Fibroblast of skin of abdomen (primary cell): ENCODE data around the gene KCNJ1. TPM values are rescaled to one million over a fixed set of nuclear protein-coding genes. Genes with fewer than 3 reads are reported as not detected.

Source experiments
- DNase-seq: peaks from one replicate; pipeline ENCODE4 v3.0.0-alpha.2; 2013
- polyA plus RNA-seq, 2 experiments: library from polyadenylated mRNA; unstranded; fragments of 120-200 nt; gene quantifications; one replicate each; pipeline ENCODE4 v1.2.1, GENCODE V29; 2013; ENCODE audit not compliant: insufficient read length in 2 of 2

Gene KCNJ1
- polyA plus RNA-seq (2013, experiment 1 of 2; ENCODE audit: insufficient read length) = not detected
- polyA plus RNA-seq (2013, experiment 2 of 2; ENCODE audit: insufficient read length) = not detected

DNA sequence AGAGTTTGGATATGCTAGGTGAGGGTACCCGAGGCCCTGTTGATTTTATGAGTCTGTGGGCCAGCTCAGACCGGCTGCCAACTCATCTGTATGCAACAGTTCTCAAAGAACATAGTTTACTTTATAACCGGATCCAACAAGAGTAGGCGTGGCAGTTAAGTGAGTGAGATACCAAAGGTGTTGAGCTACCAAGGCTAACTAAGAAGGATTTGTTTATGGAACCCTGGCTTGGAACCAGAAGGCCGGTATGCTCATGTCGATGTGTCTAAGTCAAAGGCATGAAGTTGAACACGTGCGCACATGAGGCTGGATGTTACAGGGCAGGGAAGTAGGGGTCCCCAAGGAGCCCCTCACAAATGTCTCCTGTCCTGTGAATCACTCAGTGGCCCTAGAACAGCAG lies at the start of gene KCNJ1:
Gene KCNJ1 (minus strand): TSS at position 20 of the 400 bp plus-strand sequence. CDS start 27,053 bp downstream, outside the sequence.
- no peak for DNase-seq

DNA sequence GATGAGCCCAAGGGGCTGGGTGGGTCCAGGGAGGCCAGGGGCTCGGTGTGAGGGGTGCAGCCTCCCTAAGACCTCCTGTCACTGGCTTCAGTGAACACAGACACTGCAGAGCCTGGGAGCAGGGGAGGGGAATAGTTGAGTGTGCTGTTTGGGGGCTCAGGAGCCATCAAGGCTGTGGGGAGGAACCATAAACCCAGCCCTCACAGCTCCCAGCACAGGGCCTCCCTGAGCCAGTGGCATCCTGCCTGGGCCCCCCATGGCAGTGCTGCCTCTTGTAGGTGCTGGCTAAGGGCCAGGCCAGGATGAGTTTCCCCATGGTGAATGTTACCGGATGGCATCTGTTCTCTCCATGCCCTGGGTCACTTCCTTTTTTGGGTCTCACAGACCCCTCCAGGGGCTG lies 49.6 kb upstream of the KCNJ1 start:
- no peak for DNase-seq

DNA sequence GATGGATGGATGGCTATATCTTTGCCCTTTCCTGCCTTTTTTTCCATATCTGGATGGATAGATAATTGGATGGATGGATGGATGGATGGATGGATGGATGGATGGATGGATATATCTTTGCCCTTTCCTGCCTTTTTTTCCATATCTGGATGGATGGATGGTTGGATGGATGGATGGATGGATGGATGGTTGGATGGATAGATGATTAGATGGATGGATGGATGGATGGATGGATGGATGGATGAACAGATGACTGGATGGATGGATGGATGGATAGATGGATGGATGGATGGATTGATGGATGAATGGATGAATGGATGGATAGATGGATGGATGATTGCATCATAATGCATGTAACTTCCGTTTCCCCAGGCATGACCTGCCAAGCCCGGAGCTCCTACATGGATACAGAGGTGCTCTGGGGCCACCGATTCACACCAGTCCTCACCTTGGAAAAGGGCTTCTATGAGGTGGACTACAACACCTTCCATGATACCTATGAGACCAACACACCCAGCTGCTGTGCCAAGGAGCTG lies 49.0 kb upstream of the KCNJ1 start:
- DNase-seq = no peak

DNA sequence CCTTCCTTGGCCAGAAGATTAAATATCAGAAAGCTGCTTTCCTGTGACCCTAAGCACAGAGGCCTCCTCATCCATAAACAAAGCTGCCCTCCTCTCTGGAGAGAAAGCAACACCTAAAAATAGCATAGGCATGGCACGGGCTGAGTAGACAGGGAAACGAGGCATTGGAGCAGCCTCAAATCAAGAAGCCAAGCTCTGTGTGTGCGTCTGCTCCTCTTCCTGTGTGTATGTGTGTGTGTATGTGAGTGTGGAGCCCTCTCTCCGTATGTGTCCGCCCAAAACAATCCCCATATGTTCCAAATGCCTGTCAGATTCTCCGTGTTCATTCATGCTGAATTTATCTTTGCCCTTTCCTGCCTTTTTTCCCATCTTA lies 48.0 kb upstream of the KCNJ1 start:
- peak; percentile 33 for DNase-seq

DNA sequence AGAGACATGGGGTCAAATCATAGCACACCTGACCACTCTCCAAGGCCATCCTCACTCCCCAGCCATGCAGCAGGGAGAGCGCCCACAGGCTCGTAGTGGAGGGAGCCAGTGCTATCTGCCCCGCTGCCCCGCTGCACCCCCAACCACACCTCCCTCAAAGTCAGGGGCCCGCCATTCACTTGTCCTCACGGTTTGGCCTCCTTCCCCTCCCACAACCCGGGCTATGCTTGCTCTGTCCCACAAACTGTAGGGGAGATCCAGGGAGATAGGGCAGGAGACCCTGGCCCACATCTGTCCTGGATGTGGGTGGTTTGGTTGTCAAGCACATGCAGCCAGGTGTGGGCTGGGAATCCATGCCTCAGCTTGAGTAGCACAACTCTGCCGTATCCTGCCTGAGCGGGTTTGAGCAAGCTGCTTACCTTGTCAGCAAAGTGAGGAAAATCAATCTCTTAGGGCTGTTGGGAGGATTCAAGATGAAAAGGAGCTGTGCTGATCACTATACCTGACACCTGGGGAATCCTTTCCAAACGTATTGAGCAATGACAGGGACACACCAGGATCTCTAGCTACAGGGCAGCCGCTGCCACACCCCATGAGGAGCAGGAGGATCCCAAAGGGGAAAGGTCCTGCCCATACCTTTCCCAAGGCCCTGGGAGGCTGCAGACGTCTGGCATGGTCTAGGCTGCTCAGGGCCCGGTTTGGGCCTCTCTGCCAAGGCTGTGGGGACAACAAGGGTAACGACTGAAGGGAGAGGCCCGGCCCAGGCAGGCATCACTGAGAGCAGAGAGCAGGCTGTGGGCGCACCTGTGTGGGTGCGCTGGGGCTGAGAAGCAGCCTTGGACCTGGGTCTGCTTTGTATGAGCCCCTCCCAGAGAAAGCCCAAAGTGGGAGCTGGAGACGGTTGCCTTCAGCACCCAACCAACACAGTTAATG lies 47.4 kb upstream of the KCNJ1 start:
- no peak for DNase-seq

DNA sequence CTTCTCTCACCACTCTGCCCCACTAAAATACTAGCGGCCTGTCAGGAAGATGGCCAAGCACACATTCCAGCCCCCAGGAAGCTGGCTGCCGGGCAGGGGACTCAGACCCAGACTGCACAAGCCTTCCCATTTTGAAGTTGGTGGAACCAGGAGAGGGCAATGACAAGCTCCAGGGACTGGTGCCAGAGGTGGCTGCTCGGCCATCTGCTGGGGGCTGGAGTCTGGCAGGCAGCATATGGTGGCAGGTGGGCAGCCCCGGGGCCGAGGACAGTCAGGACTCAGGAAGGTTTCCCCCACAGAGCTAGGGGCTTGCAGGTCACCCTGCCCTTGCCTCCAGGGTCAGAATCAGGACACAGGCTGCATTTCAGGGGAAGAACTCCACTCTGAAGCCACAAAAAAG lies 46.7 kb upstream of the KCNJ1 start:
- DNase-seq = no peak

DNA sequence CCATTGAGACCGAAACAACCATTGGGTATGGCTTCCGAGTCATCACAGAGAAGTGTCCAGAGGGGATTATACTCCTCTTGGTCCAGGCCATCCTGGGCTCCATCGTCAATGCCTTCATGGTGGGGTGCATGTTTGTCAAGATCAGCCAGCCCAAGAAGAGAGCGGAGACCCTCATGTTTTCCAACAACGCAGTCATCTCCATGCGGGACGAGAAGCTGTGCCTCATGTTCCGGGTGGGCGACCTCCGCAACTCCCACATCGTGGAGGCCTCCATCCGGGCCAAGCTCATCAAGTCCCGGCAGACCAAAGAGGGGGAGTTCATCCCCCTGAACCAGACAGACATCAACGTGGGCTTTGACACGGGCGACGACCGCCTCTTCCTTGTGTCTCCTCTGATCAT lies 44.6 kb upstream of the KCNJ1 start:
- no peak for DNase-seq

DNA sequence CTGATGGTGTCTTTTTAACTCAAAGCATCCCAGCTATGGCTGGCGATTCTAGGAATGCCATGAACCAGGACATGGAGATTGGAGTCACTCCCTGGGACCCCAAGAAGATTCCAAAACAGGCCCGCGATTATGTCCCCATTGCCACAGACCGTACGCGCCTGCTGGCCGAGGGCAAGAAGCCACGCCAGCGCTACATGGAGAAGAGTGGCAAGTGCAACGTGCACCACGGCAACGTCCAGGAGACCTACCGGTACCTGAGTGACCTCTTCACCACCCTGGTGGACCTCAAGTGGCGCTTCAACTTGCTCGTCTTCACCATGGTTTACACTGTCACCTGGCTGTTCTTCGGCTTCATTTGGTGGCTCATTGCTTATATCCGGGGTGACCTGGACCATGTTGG lies 44.1 kb upstream of the KCNJ1 start:
- no peak for DNase-seq

DNA sequence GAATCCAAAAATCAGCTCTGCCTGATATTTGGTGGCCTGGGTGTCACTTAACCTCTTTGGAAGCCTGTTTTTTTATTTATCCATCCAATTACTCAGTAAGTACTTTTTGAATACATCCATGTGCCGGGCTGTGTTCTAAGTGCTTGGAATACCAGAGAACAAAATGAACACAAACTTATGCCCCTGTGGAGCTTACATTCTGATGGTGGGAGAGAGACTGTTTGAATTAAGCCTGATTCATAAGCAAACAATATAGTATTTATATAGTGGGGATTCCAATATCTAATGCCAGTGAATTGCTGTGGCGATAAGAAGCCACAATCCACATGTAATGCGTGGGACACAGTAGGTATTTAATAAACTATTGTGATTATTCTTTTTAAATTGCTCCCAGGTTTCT lies 43.5 kb upstream of the KCNJ1 start:
- no peak for DNase-seq

DNA sequence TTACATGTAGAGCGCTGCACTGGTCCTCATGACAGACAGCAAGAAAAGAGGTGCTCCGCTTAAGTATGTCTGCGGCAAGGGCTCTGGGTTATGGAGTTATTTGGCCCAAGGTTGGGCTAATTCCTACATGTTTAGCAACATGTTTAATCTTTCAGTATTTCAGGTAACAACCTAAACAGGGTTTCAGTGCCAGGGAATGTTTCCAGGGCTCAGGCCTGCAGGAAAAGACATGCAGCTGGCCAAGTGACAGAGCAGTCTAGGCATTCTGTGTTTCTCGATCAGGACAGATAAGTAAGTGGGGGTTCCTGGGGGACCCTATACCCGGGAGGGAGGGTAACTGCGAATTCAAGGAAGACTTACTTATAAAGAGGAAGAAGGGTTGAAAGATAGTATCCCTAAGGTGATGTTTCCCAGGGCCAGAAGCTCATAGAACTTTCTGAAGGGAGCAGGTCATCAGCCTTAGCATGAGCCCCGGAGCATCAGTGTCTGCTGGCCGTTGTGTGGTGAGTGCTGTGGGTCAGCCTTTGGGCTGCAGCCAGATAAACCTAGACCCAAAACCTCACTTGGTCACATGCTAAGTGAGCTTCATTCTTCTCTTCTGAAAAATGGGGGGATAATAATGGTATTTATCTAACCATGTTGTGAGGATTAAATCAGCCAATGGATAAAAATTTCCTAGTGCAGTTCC lies 42.5 kb upstream of the KCNJ1 start:
- DNase-seq = no peak

DNA sequence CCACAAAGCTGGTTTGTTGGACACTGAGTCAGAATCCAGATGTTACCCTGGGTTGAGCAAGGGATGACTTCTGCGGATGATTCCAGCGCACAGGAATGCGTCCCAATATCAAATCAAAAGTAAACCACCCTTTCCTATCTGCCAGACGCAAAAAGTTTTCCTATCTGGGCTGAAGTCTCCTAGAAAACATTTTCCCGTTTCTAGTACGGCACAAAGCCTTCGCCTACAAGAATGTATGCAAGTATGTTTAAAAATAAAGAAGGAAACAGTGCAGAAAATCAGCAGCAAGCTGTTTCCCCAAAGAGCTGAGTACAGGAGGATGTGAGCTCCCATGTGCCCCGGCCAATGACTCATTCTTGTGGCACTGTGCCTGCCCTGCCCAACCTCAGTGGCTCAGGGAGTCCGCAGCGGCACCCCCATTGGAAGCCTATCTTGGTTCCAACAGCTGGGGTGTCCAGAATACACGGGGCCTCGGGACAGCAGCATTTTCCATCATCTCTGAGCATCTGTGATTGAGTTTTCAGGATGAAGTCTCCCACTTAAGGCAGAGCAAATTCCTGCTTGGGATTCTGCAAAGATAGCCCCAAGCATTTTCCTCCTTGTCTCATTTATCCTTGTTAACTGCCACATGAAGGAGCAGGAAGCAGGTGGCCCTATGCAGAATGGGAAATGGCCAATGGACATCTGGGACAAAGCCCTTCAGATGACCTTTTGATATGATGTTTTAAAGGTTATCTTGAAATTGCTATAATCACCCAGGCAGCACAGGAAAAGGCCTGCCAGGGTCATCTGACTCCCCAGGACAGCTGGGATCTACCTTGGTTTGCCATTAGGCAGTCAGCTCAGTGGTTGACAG lies 41.5 kb upstream of the KCNJ1 start:
- peak; percentile 67 for DNase-seq

DNA sequence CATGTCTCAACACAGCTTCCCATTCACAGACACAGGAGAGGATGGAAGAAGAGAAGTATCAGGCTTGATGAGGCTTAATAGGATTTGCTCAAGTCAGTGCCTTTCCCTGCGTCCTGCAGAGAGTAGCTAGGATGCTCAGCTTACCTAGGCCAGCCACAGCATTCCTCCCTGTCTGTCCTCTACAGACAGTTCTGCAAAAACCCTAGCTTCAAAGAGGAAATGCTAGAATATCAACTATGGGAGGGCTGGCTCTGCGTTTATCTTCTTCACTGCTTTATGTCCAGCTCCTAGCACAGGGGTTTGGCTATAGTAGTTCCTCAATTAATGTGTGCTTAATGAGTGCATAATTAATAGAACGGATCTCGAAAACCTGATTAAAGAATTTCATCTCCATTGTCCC lies 40.5 kb upstream of the KCNJ1 start:
- DNase-seq = no peak

DNA sequence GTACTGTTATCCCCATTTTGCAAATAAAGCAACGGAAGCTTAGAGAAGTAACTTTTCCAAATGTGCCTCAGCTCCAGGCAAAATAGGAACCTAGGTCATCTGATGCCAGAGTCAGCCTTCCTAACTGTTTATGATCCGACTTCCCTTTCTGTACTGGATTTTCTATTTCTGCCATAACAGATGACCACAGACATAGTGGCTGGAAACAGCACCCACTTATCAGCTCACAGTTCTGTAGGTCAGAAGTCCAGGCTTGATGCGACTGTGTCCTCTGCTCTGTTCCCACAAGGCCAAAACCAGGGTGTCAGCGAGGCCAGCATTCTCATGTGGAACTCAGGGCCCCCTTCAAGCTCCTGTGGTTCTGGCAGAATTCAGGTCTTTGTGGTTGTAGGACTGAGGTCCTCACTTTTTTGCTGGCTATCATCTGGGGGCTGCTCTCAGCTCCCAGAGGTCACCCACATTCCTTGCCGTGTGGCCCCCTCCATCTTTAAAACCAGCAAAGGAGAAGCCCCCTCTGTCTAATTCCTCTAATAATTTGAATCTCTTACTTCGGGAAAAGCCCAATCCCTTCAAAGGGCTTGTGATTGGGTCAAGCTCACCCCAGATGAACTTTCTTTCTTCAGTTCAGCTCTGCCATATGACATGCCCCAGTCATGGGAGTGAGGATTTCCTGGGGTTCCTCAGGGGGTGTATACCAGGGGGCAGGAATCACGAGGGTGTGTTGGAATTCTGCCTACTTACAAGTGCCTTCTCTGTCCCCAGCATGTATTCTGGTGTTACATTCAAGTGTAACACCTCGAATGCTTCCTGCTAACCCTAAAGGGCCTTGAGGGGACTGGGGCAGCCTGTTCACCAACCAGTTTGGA lies 39.3 kb upstream of the KCNJ1 start:
- no peak for DNase-seq

DNA sequence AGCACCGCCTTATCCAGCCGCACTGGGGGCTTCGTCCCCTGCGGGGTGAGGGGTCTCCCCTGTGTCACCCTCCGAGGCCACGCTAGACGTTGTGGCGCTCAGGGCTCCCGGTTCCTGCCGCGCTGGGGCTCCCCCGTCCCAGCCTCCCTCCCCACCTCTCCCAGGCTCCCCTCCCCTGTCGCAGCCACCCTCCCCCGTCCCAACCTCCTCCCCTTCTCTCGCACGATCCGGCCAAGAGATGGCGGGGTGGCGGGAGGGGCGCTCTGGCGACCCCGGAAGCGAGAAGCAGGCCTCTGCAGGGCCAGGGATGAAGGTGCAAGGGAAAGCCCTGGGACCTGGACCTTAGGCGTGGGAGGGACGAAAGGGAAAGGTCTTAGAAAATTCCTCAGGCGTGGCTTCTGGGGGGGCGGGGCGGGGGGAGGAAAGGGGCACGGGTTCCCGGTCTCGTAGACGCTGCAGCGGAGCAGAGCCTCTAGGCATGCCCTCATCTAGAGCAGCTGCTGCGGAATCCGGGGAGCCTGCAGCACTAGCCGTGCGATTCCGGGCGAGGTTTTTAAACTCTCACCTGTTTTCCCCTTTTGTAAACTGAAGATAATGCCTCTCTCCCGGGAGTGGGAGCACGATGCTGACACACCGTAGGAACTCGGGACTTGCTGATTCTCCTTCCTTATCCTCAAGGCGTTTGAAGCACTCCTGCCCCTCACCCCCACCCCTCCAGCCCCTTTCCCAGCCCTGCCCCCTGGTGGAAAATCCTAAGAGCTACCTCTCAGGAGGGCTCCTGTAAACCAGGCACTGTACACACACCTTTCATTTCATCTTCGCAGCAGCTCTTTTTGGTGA lies 38.5 kb upstream of the KCNJ1 start:
- DNase-seq = peak; percentile 26

DNA sequence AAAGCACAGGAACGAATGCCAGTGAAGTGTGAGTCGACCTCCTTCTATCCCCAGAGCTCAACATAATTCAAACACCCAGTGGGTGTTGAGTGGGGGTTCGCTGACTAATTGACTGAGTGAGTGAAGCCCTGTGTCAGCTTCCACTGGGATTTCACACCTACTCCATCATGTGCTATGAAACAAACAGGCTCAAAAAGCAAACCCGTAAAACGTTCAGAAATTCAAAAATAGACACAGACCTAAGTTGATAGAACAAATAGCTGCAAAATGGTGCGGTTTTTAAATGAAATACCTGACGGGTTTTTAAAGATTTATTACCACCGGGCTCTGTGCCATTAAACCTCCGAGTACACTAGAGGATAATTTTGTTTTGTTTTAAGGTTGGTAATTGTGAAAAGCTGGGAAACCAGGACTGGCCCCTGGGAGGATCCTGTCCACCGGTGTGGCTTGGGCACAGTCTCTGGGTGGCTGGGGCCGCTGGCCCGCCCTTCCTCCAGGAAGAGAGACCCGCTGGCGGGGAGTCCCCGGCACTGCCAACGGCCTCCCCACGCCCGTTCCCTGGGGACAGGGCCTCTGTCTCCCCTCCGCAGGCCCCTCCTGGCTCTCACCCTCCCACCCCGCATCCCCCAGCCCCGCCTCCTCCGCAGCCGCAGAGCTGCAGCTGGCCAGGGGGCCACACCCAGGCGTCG lies 37.7 kb upstream of the KCNJ1 start:
- DNase-seq = peak; percentile 91

DNA sequence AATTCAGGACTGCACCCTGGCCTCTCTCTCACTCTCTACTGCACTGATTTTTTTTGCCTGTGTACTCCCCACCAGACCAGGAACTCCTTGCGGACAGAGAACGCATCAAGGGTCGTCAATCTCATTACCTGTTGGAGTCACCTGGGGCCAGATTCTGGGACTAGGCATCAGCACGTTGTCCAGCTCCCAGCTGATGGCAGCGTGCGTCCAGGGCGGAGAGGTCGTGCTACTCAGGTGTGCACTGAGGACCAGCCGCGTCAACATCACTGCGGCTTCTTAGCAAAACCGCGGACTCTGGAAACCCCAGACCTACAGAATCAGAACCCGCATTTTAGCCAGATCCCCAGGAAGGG lies 37.2 kb upstream of the KCNJ1 start:
- DNase-seq = no peak

DNA sequence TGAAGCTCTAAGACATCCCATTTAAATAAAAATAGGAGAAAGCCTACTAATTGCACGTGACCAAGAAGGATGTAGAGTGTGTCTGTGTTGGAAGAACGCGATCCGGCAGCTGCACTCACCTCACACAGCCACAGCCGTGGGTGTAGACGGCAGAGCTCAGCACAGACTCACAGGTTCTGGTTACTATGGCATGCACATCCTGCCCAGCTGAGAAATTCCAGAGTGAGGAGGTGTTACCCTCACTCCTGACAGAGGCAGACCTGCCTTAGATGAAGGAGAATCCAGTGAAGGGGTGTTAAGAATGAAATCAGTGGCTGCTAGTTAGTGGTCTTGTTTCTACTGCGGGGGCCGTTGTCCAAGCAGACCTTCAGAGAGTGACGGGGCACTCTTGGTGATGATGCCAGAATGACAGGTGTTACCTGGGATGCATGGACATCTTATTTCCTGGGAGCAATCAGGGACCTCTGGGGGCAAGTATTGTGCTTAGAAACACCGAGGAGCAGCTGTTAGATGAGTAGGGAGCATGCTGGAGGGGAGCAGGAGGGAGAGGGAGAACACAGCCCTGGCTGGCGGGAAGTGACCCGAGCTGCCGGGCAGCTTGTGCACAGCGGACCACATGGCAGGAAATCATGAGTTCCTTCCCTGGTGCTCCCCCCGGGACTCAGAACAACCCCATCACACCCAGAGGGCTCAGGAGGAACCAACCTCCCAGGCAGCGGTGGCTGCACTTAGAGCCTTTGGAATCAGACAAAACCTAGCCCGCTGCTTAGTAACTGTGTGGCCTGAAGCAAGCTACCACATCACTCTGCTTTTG lies 36.4 kb upstream of the KCNJ1 start:
- DNase-seq = peak; percentile 47

DNA sequence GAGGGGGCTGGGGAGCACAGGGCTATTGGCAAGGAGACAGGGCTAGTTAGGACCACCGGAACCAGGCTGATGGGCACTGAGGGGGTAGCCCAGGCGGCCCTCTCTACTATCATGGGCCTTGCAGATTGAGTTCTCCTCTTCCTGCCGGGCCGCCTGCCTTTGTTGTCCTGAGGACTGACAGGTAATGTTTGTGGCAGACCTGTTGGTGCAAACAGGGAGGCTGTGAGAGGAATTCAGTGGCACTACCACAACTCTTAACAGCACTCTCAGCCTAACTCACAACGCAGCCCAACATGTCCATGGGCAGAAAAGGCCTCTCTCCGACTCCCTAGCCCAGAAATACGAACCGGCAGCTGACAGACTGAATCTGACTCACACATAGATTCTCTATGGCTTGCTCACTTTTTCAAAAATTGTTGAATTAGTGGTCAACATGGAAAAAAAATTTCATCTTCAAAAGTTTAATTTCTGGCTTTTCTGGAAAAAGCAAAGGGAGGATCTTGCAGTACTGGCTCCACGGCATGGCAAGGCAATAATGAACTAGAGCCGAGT lies 35.5 kb upstream of the KCNJ1 start:
- peak; percentile 76 for DNase-seq
